ENCODE data around the gene GEMIN5.
"Not testable (repeated sequence)": the region's sequence is repeated elsewhere in the genome, so short reads cannot be mapped to it uniquely, and the experiment has no call there.

The GEMIN5 gene

DNA sequence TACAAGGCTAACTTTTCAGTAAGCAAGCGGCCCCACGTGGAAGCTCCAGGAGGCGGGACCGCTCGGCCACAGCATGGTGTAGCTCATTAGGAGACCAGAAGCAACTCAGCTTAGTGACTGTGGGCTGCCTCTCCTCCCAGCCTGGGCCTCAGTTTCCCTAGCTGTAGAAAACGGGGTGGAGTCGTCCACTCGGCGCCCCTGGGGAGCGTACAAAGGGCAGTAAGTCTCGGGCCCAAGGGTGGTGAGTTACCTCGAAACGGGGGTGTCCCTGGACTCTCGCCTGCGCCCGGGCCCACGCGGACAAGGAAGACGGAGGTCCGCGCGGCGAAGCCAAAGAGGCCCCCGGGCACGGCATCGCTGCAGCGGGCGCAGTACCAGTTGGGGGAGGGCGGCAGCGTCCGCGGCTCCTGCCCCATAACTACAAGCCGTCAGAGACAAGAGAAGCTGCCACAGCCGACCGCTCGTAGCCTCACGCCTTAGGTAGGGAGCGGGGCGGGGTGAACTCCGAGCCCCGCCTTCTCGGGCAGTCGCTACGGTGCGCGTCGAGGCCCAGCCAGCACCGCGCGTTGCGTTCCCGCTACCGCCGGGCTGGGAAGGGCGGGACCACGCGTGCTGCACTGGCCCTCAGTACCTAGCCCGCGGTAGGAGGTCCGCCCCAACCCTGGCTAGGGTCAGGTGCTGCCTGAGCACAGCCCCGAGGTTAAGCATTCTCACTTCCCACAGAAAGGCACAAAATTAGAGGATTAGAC is at the start of gene GEMIN5:
Gene GEMIN5 (minus strand): TSS at position 494 of the 749 bp plus-strand sequence. CDS start 78 bp downstream, at position 416.
- DNase-seq (ENCODE audit: low read depth, low spot score) = peak; percentile 47

- no peak for DNase-seq (ENCODE audit: low read depth, low spot score)
These were observed 48.1 kb upstream of the GEMIN5 start for GRCh38 chr5:154986151-154986550.

DNA sequence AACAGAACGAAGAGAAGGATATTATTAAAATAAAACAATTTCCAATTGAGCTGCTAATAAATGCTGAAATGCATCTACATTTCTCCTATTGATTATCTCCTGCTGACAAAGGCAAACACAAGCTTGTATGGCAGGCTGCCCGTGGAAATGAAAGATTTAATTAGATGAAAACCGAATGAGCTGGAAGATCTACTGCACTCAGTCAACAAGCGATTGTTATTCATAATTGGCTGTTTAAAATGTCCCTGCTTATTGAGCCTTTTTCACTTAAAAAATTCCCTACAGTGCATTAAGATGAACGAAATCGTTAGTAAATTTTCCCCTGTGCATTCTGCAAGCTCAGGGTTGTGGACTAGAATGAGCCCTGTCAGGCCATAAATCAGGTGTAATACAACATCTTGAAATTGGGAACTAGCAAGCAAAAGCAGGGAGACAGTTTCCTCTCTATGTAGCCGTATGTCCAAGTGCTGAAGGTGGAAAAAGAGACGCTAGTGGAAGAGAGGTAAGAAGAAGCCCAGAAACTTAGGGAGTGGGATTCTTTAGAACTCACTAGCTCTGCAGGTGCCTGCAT is 47.0 kb upstream of the GEMIN5 start:
- no peak for DNase-seq (ENCODE audit: low read depth, low spot score)

- DNase-seq (ENCODE audit: low read depth, low spot score) = not testable (repeated sequence)
These were observed 40.3 kb upstream of the GEMIN5 start for GRCh38 chr5:154978294-154978693.

DNA sequence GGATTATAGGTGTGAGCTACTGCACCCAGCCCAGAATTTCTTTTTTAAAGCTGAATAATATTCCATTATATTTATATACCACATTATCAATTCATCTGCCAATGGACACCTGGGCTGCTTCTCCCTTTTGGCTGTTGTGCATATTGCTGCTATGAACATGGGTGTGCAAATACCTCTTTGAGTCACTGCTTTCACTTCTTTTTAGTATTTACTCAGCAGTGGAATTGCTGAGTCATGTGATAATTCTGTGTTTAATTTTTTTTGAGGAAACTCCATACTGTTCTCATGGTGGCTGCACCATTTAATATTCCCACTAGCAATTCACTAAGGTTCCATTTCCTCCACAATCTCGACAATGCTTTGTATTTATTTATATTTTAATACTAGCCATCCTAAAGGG is 39.4 kb upstream of the GEMIN5 start:
- no peak for DNase-seq (ENCODE audit: low read depth, low spot score)

- DNase-seq (ENCODE audit: low read depth, low spot score) = not testable (repeated sequence)
These were observed 38.1 kb upstream of the GEMIN5 start for GRCh38 chr5:154976082-154976481.

DNA sequence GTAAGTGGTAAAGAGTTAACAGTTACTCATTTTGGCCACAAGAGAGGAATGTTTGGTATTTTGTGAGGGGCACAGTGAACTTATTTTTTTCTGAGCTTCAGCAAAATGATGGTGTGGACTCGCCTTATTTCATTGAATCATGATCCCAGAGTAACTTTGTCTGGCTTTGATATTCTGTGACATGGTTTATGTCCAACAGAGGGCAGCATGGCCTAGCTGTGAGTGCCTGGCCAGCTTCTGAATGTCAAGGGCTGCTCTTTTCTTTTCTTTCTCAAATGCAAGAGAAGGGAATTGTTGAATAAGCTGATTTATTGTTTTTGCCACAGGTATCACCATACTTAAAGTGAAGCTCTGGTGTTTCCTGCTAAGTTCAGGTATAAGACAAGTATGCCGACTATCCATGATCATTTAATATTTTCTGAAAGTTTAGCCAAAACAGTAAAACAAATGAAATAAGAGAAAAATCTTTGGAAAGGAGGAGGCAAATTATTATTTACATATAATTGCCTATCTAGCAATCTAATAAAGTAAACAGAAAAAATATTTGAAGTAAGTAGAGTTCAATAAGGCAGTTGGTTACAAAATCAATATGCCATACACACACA is 34.6 kb upstream of the GEMIN5 start:
- DNase-seq (ENCODE audit: low read depth, low spot score) = peak; percentile 5

GRCh38 chr5:154971501-154971900 is 33.5 kb upstream of the GEMIN5 start:
- DNase-seq (ENCODE audit: low read depth, low spot score) = no peak

DNA sequence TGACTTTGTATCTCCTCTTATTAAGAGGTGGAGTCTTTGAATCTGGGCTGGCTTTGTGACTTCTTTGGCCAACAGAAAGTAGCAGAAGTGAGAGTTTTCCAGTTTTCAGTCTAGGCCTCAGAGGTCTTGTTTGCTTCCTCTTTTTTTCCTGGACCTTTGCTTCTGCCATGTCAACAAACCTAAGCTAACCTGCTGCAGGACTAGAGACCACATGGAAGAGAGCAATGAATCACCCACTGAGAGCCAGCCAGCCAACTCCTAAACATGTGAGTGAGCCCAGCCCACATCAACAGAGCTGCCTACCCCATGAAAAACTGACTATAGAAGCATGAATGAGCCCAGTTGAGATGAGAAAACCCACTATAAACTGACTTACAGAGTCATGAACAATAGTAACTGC is 32.7 kb upstream of the GEMIN5 start:
- DNase-seq (ENCODE audit: low read depth, low spot score) = no peak

DNA sequence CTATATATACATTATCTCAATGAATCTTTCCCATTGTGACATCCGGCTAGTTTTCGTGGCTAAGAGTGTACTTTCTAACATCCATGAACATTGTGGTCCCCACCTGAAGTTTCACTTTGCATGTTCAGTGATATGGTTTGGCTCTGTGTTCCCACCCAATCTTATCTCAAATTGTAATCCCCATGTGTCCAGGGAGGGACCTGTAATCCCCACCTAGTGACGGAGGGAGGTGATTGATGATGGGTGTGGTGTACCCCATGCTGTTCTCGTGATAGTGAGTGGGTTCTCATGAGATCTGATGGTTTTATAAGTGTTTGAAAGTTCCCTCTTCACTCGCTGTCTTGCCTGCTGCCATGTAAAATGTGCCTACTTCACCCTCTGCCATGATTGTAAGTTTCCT is 30.9 kb upstream of the GEMIN5 start:
- no peak for DNase-seq (ENCODE audit: low read depth, low spot score)

GRCh38 chr5:154967421-154968024 is 29.5 kb upstream of the GEMIN5 start:
- no peak for DNase-seq (ENCODE audit: low read depth, low spot score)

- no peak for DNase-seq (ENCODE audit: low read depth, low spot score)
These were observed 28.9 kb upstream of the GEMIN5 start for GRCh38 chr5:154966874-154967273.

GRCh38 chr5:154966081-154966841 is 28.2 kb upstream of the GEMIN5 start:
- no peak for DNase-seq (ENCODE audit: low read depth, low spot score)

DNA sequence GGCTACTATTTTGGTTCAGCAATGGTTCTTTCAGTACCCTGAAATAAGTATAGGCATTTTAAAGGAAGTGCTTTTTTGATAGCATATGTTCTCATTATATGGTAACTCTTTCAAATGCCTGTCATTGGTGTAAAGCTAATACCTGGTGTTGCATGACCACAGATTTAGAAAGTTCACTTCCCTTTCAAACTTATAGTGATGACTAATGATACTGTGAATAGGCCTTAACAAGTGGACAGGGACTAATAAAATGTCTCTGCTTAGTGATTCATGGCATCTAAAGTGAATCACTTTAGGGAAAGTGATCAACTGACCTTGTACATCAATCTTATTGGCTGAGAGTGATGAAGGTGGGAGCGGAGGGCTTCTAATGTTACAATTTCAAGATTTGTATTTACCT is 24.5 kb upstream of the GEMIN5 start:
- DNase-seq (ENCODE audit: low read depth, low spot score) = no peak

DNA sequence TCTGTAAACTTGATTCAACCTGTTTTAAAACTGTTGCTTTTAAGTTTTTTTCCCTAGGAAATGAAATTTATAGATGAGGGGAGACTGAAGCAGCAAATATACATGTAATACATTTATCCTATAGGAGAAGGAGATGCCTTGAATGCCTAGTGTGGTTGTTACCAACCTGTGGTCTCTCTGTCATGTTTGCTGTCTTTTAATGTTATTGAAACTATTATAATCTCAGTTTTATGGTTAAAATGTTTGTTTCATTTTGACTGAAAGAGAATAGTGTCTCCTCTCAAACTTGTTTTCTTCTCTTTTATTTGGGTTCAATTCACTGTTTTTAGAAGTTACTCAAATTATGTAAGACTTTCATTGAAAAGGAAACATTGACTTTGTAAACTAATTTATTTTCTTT is 18.7 kb upstream of the GEMIN5 start:
- no peak for DNase-seq (ENCODE audit: low read depth, low spot score)

GRCh38 chr5:154949781-154950180 is 11.8 kb upstream of the GEMIN5 start:
- DNase-seq (ENCODE audit: low read depth, low spot score) = no peak

DNA sequence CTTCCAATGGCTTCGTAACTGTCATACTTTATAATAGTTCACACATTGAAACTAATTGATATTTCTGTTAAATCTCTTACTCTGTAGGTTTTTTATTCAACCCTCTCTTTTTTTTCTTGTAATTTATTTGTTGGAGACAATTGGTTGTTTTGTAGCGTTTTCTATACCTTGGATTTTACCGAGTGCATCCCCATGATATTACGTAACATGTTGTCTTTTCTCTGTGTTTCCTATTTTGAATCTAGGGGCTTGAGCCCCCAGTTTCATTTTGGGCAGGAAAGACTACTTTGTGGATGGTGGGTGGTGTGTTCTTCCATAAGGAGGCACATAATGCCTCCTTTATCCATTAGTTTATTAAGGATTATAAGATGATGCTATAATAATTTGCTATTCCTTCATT is 10.3 kb upstream of the GEMIN5 start:
- no peak for DNase-seq (ENCODE audit: low read depth, low spot score)

- DNase-seq (ENCODE audit: low read depth, low spot score) = no peak
These were observed 9.8 kb upstream of the GEMIN5 start for GRCh38 chr5:154947778-154948177.

- DNase-seq (ENCODE audit: low read depth, low spot score) = no peak
These were observed 7.8 kb upstream of the GEMIN5 start for GRCh38 chr5:154945695-154946301.

DNA sequence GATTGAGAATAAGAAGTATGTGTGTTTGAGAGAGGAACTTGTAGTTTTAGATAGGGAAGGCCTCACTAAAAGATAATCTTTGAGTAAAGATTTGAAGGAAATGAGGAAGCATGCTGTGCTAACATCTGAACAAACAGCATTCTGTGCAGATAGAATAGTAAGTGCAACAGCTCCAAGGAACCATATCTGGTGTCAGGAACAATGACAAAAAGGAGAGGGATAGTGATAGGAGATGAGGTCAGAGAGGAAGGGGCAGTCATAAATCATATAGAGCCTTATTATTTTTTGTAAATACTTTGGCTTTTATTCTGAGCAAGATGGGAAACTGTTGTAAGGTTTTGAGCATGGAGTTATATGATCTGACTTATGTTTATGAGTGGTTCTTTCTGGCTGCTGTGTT is 6.7 kb upstream of the GEMIN5 start:
- no peak for DNase-seq (ENCODE audit: low read depth, low spot score)

DNA sequence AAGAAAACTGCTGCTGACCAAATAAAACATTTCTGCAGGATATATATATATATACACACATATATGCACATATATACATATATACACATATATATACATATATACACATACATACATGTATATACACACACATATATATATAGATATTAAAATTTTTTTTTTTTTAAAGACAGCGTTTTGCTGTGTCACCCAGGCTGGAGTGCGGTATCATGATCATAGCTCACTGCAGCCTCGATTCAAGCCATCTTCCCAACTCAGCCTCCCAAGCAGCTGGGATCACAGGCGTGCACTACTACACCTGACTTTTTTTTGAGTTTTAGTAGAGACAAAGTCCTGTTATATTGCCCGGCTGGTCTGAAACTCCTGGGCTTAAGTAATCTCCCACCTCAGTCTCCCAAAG is 5.5 kb upstream of the GEMIN5 start:
- DNase-seq (ENCODE audit: low read depth, low spot score) = no peak

All from brain pericyte (primary cell).